Central memory CD4-positive, alpha-beta T cell (primary cell): ENCODE data around the gene NMT1.

Experiments used
- DNase-seq: peaks from one replicate; pipeline ENCODE4 v3.0.0; 2022

NMT1 gene

DNA sequence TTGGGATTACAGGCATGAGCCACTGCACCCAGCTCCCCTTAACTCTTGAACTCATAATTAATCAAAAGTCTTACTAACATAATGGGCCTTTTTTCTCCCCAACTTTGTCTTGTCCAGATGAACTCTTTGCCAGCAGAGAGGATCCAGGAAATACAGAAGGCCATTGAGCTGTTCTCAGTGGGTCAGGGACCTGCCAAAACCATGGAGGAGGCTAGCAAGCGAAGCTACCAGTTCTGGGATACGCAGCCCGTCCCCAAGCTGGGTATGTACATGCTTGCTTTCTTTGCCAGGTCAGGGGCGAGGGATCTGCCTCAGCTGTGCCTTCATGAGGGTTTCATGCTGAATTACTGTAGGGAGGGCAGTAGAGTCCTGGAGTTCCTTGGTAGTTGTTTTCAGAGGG is 25.3 kb downstream of the NMT1 start:
- DNase-seq: no peak

GRCh38 chr17:45086865-45087503 is 25.9 kb downstream of the NMT1 start:
- no peak for DNase-seq

DNA sequence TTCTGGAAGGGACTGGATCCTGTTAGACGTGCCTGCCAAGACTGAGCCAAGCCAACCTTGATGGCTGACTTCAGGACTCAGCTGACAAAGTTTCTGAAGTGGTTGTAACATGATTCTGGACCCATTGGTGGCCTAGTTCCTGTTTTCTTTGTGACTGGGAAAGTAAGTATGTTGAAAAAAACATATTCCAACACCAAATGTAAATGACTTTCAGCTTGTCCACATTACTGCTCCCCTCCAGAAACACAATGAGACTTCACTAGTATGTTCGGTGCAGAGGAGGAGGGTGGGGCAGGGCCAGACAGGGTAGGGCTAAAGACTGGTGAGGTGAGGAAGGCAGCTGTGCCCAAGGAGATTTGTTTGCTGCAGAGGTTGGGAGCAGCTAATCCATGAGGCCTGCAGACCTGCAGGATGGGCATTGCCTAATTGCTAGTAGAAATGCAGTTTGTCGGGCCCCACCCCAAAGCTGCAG is 26.4 kb downstream of the NMT1 start:
- no peak for DNase-seq

- no peak for DNase-seq
Observed at GRCh38 chr17:45087978-45088377, 26.9 kb downstream of the NMT1 start.

DNA sequence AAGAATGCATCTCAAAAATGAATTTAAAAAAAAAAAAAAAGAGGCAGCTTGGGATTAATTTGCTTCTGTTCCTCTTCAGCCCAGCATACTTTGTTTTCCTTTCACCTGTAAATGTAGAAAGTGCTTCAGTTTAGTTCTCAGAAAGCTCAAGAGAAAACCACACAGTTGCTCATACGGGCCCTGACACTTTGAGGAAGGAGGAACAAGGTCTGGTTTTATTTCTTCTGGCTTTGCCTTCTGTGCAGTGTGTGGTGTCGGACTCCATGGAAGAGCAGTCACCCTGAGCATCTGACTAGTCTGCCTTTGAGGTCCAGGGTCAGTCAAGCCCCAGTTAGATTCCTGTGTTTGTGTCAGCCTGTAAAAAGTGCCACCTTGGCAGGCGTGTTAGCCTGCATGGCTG is 27.6 kb downstream of the NMT1 start:
- DNase-seq: no peak

- no peak for DNase-seq
Observed at GRCh38 chr17:45090711-45091110, 29.6 kb downstream of the NMT1 start.

DNA sequence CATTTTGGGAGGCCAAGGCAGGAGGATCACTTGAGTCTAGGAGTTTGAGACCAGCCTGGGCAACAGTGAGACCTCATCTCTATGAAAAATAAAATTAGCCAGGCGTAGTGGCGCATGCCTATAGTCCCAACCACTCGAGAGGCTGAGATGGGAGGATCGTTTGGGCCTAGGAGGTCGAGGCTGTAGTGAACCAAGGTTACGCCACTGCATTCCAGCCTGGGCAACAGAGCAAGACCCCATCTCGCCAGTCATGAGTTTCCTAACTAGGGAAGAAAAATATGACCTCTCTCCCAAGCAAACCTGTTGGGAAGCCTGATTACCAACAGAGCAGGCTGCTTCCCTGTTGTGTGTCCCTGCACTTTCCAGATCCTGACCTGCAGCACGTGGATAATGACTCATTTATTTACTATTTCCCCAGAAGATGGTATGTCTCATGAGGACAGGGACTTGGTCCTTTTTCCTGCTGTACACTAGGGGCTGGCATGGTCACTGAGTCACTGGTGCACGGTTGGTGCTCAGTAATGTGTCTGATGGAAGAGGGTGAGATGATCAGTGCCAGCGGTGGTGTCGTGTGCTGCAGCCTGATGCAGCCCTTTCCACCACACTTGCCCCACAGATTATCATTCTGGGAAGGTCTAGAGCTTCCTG is 30.8 kb downstream of the NMT1 start:
- no peak for DNase-seq

GRCh38 chr17:45092911-45093430 is 31.9 kb downstream of the NMT1 start:
- no peak for DNase-seq

- no peak for DNase-seq
Observed at GRCh38 chr17:45093444-45094110, 32.5 kb downstream of the NMT1 start.

GRCh38 chr17:45096141-45096540 is 35.0 kb downstream of the NMT1 start:
- no peak for DNase-seq

DNA sequence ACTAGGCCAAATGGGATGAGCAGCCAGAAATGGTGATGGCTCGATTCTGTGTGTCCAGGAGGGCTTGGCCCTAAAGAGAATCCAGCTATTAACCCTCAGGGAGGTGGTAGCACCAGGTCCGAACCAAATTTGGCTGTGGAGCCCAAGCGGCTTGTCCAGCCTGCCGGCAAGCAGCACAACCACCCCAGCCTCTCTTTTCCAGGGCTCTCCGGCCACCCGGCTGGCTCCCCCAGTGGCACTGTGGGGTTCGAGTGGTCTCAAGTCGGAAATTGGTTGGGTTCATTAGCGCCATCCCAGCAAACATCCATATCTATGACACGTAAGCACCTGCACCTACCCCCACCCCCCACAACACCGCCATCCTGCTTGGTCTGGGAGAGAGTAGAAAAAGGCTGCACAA is 35.8 kb downstream of the NMT1 start:
- no peak for DNase-seq

DNA sequence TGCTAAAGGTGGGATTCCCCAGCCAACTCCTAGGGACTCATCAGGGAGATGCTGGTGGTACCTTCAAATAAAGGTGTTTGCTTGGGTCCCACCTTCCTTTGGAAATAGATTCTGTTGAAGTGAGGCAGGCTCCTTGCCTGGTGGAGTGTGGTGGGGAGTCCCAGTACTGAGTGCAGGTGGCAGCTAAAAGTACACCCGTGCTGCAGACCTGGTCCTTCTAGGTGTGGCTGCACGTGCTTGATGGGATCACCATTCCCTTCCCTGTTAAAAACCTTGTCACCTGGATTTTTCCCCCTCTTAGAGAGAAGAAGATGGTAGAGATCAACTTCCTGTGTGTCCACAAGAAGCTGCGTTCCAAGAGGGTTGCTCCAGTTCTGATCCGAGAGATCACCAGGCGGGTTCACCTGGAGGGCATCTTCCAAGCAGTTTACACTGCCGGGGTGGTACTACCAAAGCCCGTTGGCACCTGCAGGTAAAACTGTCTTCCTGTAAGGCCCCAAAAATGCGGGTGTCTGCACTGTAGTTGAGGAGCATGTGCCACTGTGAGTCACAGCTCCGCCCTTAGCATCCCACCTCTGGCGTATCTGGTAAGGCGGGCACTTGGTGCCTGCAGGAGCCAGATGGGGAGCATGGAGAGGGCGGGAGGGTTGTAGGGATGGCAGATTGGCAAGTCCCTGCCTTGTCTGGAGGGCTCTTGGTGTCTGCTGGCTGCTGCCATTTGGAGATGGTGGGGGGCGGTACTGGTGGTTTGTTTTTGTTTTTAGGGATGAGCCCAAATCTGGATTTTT is 37.2 kb downstream of the NMT1 start:
- DNase-seq: no peak

DNA sequence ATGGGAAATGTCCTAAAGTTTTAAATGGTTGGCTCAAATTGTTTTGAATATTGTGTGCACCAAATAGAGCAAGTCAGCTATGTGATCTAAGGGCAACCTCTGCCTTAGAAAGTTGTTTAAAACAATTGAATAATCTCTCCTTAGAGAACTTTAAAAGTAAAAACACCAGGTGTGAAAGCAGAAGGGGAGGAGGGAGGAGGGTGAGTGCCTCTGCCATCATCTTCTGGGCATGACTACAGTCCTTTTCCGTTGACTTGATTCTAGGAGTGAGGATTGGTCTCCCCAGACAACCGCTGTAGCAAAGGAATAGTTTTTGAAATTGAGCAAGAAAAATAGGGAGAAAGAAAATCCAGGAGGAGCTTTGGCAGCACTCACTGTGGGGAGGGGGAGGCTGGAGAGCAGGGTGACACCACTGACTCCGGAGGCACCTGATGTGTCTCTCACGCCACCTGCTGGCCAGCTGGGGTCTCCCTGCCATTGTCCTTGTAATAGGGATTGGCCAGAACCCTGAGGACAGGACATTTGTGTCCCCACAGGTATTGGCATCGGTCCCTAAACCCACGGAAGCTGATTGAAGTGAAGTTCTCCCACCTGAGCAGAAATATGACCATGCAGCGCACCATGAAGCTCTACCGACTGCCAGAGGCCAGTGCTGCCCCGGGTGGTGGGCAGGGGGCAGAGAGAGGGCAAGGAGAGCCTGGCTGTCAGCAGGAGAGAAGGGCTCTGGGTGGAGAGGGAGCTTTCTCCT is 37.9 kb downstream of the NMT1 start:
- peak; percentile 51 for DNase-seq

- DNase-seq: no peak
Observed at GRCh38 chr17:45101546-45101882, 40.4 kb downstream of the NMT1 start.

GRCh38 chr17:45101883-45102811 is 41.0 kb downstream of the NMT1 start:
- no peak for DNase-seq

- DNase-seq: no peak
Observed at GRCh38 chr17:45102856-45103255, 41.7 kb downstream of the NMT1 start.

DNA sequence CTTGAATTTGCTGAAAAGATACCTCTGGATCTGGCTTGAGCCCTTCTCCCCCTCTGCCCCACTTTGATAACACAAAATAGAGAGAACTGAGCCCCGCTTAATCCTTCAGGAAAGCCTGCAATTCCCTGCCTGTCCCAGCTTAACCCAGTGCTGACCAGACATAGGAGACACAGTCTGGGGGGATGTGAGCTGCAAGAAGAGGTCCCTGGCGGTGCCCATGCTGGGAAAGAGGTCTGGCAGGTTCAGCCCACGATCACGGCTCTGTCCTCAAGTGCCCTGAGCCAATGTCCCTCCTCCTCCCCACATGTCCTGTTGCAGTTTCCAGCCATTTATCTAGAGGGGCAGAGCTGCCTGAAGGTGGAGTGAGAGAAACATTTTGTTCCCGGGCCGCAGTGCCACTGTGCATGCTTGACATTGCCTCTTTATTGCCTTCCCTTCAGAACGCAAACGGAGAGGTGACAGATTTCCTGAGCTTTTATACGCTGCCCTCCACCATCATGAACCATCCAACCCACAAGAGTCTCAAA is 42.2 kb downstream of the NMT1 start:
- DNase-seq: no peak

- DNase-seq: no peak
Observed at GRCh38 chr17:45104029-45104428, 42.9 kb downstream of the NMT1 start.

GRCh38 chr17:45104497-45104896 is 43.4 kb downstream of the NMT1 start:
- no peak for DNase-seq

DNA sequence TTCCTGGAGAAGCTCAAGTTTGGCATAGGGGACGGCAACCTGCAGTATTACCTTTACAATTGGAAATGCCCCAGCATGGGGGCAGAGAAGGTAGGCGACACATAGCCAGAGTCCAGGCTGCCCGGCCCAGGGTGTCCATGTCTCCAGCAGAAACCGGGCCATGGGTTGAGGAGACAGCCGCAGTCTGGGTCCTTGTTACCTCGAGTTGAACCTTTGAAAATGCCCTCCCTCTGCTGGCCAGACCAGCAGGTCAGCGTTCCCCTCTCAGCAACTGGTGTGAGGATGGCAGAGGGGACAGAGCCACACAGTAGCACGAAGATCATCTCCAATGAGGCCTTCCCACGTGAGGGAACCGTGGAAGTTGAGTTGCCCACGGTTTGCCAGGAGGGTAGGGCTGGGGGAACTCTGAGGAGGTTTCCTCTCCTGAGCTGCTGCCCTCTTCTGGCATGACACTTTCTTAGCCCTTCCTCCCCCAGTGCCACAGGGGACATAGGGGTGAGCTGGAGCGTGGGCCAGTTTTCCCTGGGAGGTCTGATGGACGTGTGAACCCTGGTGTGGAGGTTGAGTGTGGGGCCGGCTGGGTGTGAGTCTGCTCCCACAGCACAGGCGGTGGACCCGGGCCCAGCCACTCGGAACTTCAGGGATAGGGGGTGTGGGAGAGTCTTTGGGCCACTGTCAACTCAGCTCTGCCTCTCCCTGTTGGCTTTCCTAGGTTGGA is 43.9 kb downstream of the NMT1 start:
- DNase-seq: no peak
